HL-60 (cell line): ENCODE measurements around the gene ITGAD.

Experiments
- POLR2AphosphoS5 ChIP-seq: IDR thresholded peaks from 2 replicates; pipeline ENCODE4 v1.6.1; 2012; ENCODE audit warnings: low read depth
- TF ChIP-seq, protein P1 (sequence below): IDR thresholded peaks from one replicate; pipeline ENCODE4 v1.5.1; 2011; ENCODE audit warnings: low read length, control low read depth, inconsistent platforms; ENCODE audit not compliant: insufficient read depth

GRCh38 chr16:31416371-31416770, 23.2 kb downstream of the ITGAD start:
- TF ChIP-seq POLR2AphosphoS5: no peak
- TF ChIP-seq, protein P1, sequence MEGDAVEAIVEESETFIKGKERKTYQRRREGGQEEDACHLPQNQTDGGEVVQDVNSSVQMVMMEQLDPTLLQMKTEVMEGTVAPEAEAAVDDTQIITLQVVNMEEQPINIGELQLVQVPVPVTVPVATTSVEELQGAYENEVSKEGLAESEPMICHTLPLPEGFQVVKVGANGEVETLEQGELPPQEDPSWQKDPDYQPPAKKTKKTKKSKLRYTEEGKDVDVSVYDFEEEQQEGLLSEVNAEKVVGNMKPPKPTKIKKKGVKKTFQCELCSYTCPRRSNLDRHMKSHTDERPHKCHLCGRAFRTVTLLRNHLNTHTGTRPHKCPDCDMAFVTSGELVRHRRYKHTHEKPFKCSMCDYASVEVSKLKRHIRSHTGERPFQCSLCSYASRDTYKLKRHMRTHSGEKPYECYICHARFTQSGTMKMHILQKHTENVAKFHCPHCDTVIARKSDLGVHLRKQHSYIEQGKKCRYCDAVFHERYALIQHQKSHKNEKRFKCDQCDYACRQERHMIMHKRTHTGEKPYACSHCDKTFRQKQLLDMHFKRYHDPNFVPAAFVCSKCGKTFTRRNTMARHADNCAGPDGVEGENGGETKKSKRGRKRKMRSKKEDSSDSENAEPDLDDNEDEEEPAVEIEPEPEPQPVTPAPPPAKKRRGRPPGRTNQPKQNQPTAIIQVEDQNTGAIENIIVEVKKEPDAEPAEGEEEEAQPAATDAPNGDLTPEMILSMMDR: no peak
